K562 (cell line): ENCODE results near the gene CCDC148. TPM values are rescaled to one million over a fixed set of nuclear protein-coding genes. Genes with fewer than 3 reads are reported as not detected.

ENCODE experiments used
- ATAC-seq: fragments of 200-7000 bp; cut with Tn5 transposase; 3 replicates; pipeline ENCODE4 v1.9.1; 2020; ENCODE audit warnings: moderate library complexity
- BruUV-seq: library from RNA; stranded (reverse); fragments of 400-500 nt; replicated peaks from 2 replicates; lab custom pipeline; 2021; lab: Mats Ljungman, UMichigan
- CTCF ChIA-PET: fragments of 300-600 bp; formaldehyde crosslinking; extraction: SDS; loops from one replicate; lab custom pipeline; 2021; ENCODE audit warnings: low intra/inter-chr PET ratio; lab: Yijun Ruan, JAX
- POLR2A ChIA-PET: fragments of 300-600, 350-650 bp; sonication (Branson Sonifier 250); formaldehyde crosslinking; extraction: SDS; loops from one replicate; lab custom pipeline; 2021; ENCODE audit warnings: antibody characterized with exemption, inconsistent platforms; lab: Yijun Ruan, JAX
- DNase-seq, 4 experiments: peaks; one replicate each; pipeline versions ENCODE4 v3.0.0 to v3.0.0-alpha.2; 2011 to 2018; ENCODE audit warnings: low spot score in 3 of 4, mixed read lengths in 3 of 4; ENCODE audit errors: extremely low read depth in 1 of 4
- FAIRE-seq: peaks from 2 replicates; lab custom pipeline; 2011; peaks lifted over from hg19 to GRCh38; lab: Jason Lieb, UNC
- H2AFZ ChIP-seq: 2 replicates; pipeline ENCODE4 v1.6.0; 2011; ENCODE audit warnings: low read depth, low read length, control low read depth, inconsistent platforms
- H3K27ac ChIP-seq: fragments of 200-600 bp; 3 replicates; pipeline ENCODE4 v1.8.0; 2011; ENCODE audit warnings: low read depth, mild to moderate bottlenecking, control low read depth, inconsistent platforms, low read length, moderate library complexity, mixed read lengths; ENCODE audit errors: extremely low read depth
- H3K27me3 ChIP-seq, 2 experiments: fragments of 300-600 bp in 1 of 2; 2 replicates in 1 of 2; 3 replicates in 1 of 2; pipeline versions ENCODE4 v1.6.0 to v1.8.0; 2011; ENCODE audit warnings: inconsistent platforms in 2 of 2, low read length in 2 of 2, mild to moderate bottlenecking in 1 of 2, mixed read lengths in 1 of 2, moderate library complexity in 1 of 2; ENCODE audit not compliant: control insufficient read depth in 2 of 2, insufficient read depth in 2 of 2
- H3K36me3 ChIP-seq: fragments of 300-600 bp; 3 replicates; pipeline ENCODE4 v1.8.0; 2011; ENCODE audit warnings: mild to moderate bottlenecking, low read length, inconsistent platforms; ENCODE audit not compliant: control insufficient read depth, insufficient read depth
- H3K4me1 ChIP-seq, 2 experiments: fragments of 200-600 bp in 1 of 2; replicated peaks in 1 of 2; 2 replicates in 1 of 2; 3 replicates in 1 of 2; pipeline versions ENCODE4 v1.5.1 to v1.8.0; 2011; ENCODE audit warnings: inconsistent platforms in 2 of 2, low read length in 2 of 2, mild to moderate bottlenecking in 1 of 2, mixed read lengths in 1 of 2, moderate library complexity in 1 of 2; ENCODE audit not compliant: control insufficient read depth in 2 of 2, insufficient read depth in 2 of 2
- H3K4me2 ChIP-seq: 2 replicates; pipeline ENCODE4 v1.6.1; 2011; ENCODE audit warnings: low read length, control low read depth, inconsistent platforms, mixed read lengths; ENCODE audit not compliant: insufficient read depth
- H3K4me3 ChIP-seq: fragments of 200-600 bp; sonication (generic), shearing (Covaris generic); 2 replicates; pipeline ENCODE4 v1.5.1; 2016; ENCODE audit warnings: control low read depth, inconsistent platforms
- H3K79me2 ChIP-seq: fragments of 200-600 bp; 3 replicates; pipeline ENCODE4 v1.8.0; 2011; ENCODE audit warnings: low read length, inconsistent platforms; ENCODE audit not compliant: control insufficient read depth, insufficient read depth
- H3K9ac ChIP-seq, 2 experiments: 2 replicates each; pipeline versions ENCODE4 v1.6.0 to v1.6.1; 2011; ENCODE audit warnings: low read depth in 2 of 2, low read length in 2 of 2, control low read depth in 1 of 2, inconsistent platforms in 1 of 2, mild to moderate bottlenecking in 1 of 2, mixed read lengths in 1 of 2; ENCODE audit not compliant: insufficient read depth in 1 of 2
- H3K9me1 ChIP-seq: one replicate; pipeline ENCODE4 v1.6.0; 2011; ENCODE audit warnings: inconsistent platforms, mild to moderate bottlenecking, low read length, moderate library complexity; ENCODE audit not compliant: control insufficient read depth, insufficient read depth
- H3K9me3 ChIP-seq: replicated peaks from 2 replicates; pipeline ENCODE4 v1.5.1; 2011; ENCODE audit warnings: low read depth, low read length, inconsistent platforms; ENCODE audit not compliant: control insufficient read depth, insufficient read depth
- H4K20me1 ChIP-seq: replicated peaks from 2 replicates; pipeline ENCODE4 v1.6.1; 2011; ENCODE audit warnings: low read length, inconsistent platforms, mixed read lengths; ENCODE audit not compliant: control insufficient read depth, insufficient read depth
- C11orf30 ChIP-seq: fragments of 450-650 bp; IDR thresholded peaks from 2 replicates; pipeline ENCODE4 v1.6.1; 2016; ENCODE audit warnings: low read depth, mild to moderate bottlenecking
- CBFA2T3 ChIP-seq: fragments of 450-650 bp; IDR thresholded peaks from 2 replicates; pipeline ENCODE4 v1.6.1; 2017
- ELF2 ChIP-seq: fragments of 250-450 bp; sonication (Bioruptor Pico); IDR thresholded peaks from 2 replicates; pipeline ENCODE4 v1.5.0; 2021; ENCODE audit warnings: mild to moderate bottlenecking
- MAFG ChIP-seq: fragments of 450-650 bp; conservative IDR thresholded peaks from 2 replicates; pipeline ENCODE4 v1.6.1; 2016; ENCODE audit warnings: missing genetic modification characterization, missing compliant biosample characterization
- MEIS2 ChIP-seq: fragments of 450-650 bp; IDR thresholded peaks from 2 replicates; pipeline ENCODE4 v1.6.1; 2014; ENCODE audit warnings: mild to moderate bottlenecking; ENCODE audit not compliant: partially characterized antibody
- NFE2 ChIP-seq: IDR thresholded peaks from 2 replicates; pipeline ENCODE4 v1.6.1; 2014; ENCODE audit warnings: antibody characterized with exemption, low read depth
- RBM22 ChIP-seq: fragments of 200-400 bp; formaldehyde crosslinking; IDR thresholded peaks from 2 replicates; pipeline ENCODE4 v1.6.1; 2018; ENCODE audit warnings: low read length, low read depth; ENCODE audit not compliant: poor library complexity, severe bottlenecking
- SUPT5H ChIP-seq: fragments of 450-650 bp; IDR thresholded peaks from 2 replicates; pipeline ENCODE4 v1.6.1; 2016
- TEAD4 ChIP-seq, 2 experiments: sonication (generic) in 1 of 2; formaldehyde crosslinking in 1 of 2; IDR thresholded peaks; 2 replicates each; pipeline versions ENCODE4 v1.6.1 to v1.8.0; 2012 to 2022; ENCODE audit warnings: borderline replicate concordance in 1 of 2, inconsistent platforms in 1 of 2, low read length in 1 of 2, mild to moderate bottlenecking in 1 of 2, missing genetic modification reagents in 1 of 2
- TOE1 ChIP-seq, 2 experiments: fragments of 450-650 bp in 1 of 2; sonication (generic) in 1 of 2; formaldehyde crosslinking in 1 of 2; IDR thresholded peaks; 2 replicates each; pipeline versions ENCODE4 v1.7.1 to v1.8.0; 2016 to 2022; ENCODE audit warnings: borderline replicate concordance in 2 of 2, mild to moderate bottlenecking in 2 of 2, antibody characterized with exemption in 1 of 2, inconsistent platforms in 1 of 2, low read depth in 1 of 2, missing genetic modification reagents in 1 of 2, moderate library complexity in 1 of 2
- ZNF316 ChIP-seq: fragments of 450-650 bp; IDR thresholded peaks from 2 replicates; pipeline ENCODE4 v1.6.1; 2016
- whole genome bisulfite sequencing: fragments of 100-300 bp; shearing (Covaris generic); methylation state at CpG from one replicate; pipeline ENCODE4 v1.1.6; 2016; ENCODE audit warnings: low coverage, mixed read lengths; ENCODE audit not compliant: insufficient coverage; ENCODE audit errors: missing lambda C conversion rate; 5-methylcytosine and 5-hydroxymethylcytosine counted together
- in situ Hi-C: fragments of 300-500 bp; cut with MboI; formaldehyde crosslinking; loops from 4 replicates; pipeline ENCODE4 v1.15.0; 2018; ENCODE audit warnings: inconsistent platforms, mixed read lengths
- intact Hi-C: fragments of 100-400 bp; cut with micrococcal nuclease; formaldehyde crosslinking; loops from 2 replicates; pipeline ENCODE4 v1.14.2; 2022
- polyA plus RNA-seq, 8 experiments: library from polyadenylated mRNA; depleted of rRNA in 4 of 8; stranded (reverse) in 5 of 8; unstranded in 3 of 8; fragments of >200 nt; fragmentation: Nextera tagmentation in 2 of 8; fragmentation: Illumina TruSeq in 1 of 8; extraction: Ambion mirVana in 2 of 8; extraction: Trizol in 1 of 8; gene quantifications; 2 replicates each; pipeline versions ENCODE4 v1.2.1 to v1.2.3, GENCODE V29; 2011 to 2014; ENCODE audit warnings: inconsistent platforms in 1 of 8, missing spikeins in 1 of 8
- total RNA-seq, 7 experiments: library from RNA; depleted of rRNA in 6 of 7; stranded (reverse); fragments of >200 nt in 6 of 7; fragmentation: Illumina TruSeq in 2 of 7; extraction: Trizol in 2 of 7; gene quantifications; 2 replicates each; pipeline versions ENCODE4 v1.2.1 to v1.2.3, GENCODE V29; 2011 to 2021; ENCODE audit warnings: low replicate concordance in 1 of 7

CCDC148 gene
- total and polyA plus RNA-seq, 9 of the 15 experiments (the other 6 are each of a cell fraction or from before 2014, with no cell fraction given): 0.10 to 1.4 (median 0.65) TPM

GRCh38 chr2:158491072-158491471, 34.5 kb upstream of the CCDC148 start:
- ATAC-seq (peak; percentile 71), DNase-seq (peak in 2 of 4 experiments; percentile 28 to 42), FAIRE-seq (peak; percentile 44)
- CTCF ChIA-PET: no interaction called here
- POLR2A ChIA-PET: interaction anchor here (0.6 to 2.4 kb wide), 5 partner anchors 8 to 147 kb away, joined by 3 to 9 read pairs (median 3); no protein-coding TSS in a partner anchor
- H3K4me3 ChIP-seq: no peak overlapping the region
- H3K4me1 ChIP-seq: peaks cover 3 to 23% of the 10 kb centered on the region in 2 experiments; a peak in 2 of 5 replicates
- no peaks in the 10 kb centered on the region for H3K9me3 ChIP-seq
- BruUV-seq: no TSS peak
- H2AFZ ChIP-seq: no peak overlapping the region
- peaks cover 89% of the 10 kb centered on the region for H3K79me2 ChIP-seq
- TF ChIP-seq CBFA2T3: peak; percentile 33; the same call in 1 of the 2 replicates
- TF ChIP-seq NFE2: peak; percentile 79
- no peak for TF ChIP-seq RBM22
- no peak for TF ChIP-seq TOE1 (IDR thresholded peaks at IDR 0.05; ENCODE audit: borderline replicate concordance)
- TF ChIP-seq TOE1 (CRISPR knock-in tag; IDR thresholded peaks at IDR 0.05; ENCODE audit: borderline replicate concordance, low read depth): no peak
- TF ChIP-seq SUPT5H: no peak
- 0 out of 2 replicates have a peak, but pooled peaks have one; percentile 2 for TF ChIP-seq ZNF316
- TF ChIP-seq C11orf30: peak; percentile 20; the same call in 1 of the 2 replicates
- TF ChIP-seq ELF2: no peak
- peak; percentile 20 for TF ChIP-seq MEIS2
- 0 out of 2 replicates have a peak, but pooled peaks have one; percentile 23 for TF ChIP-seq TEAD4 (IDR thresholded peaks at IDR 0.05; ENCODE audit: low read length)
- no peak for TF ChIP-seq TEAD4 (CRISPR knock-in tag; IDR thresholded peaks at IDR 0.05; ENCODE audit: borderline replicate concordance)
- TF ChIP-seq MAFG (tag): 0 out of 2 replicates have a peak, but pooled peaks have one; percentile 4
- intact Hi-C loops (no loop called here), in situ Hi-C loops (no loop called here)
- 0 out of 2 replicates have a peak overlapping the region, but pooled peaks have one; percentile 13 for H3K4me2 ChIP-seq
- H4K20me1 ChIP-seq: peaks cover 15% of the 10 kb centered on the region
- no peak overlapping the region for H3K27ac ChIP-seq
- 19% methylated on average over 4 of the region's 4 CpGs for WGBS
- no peak overlapping the region for H3K9ac ChIP-seq
- no peaks in the 10 kb centered on the region for H3K36me3 ChIP-seq
- H3K27me3 ChIP-seq: no peaks in the 10 kb centered on the region
- peaks cover 4% of the 10 kb centered on the region for H3K9me1 ChIP-seq
